Stimulated activated CD4-positive, alpha-beta T cell treated with anti-CD3 and anti-CD28 coated beads, Interleukin-4, amount 100 ng/mL, for 48 hours (primary cell): ENCODE measurements around the gene NALCN.

Source experiments
- DNase-seq, 2 donors: peaks; one replicate each; pipeline ENCODE4 v3.0.0-alpha.2; 2020; ENCODE audit warnings: low read depth in 2 of 2

The NALCN gene

GRCh38 chr13:101205408-101205807 lies 210.9 kb downstream of the NALCN start:
- DNase-seq = no peak

GRCh38 chr13:101204270-101205020 lies 211.9 kb downstream of the NALCN start:
- DNase-seq = no peak

GRCh38 chr13:101202590-101202989 lies 213.7 kb downstream of the NALCN start:
- no peak for DNase-seq

GRCh38 chr13:101190976-101191375 lies 225.3 kb downstream of the NALCN start:
- DNase-seq = no peak

GRCh38 chr13:101190337-101190736 lies 226.0 kb downstream of the NALCN start:
- DNase-seq = no peak

- DNase-seq = no peak
Measured at GRCh38 chr13:101185606-101186005, 230.7 kb downstream of the NALCN start.

GRCh38 chr13:101181076-101181685 lies 235.1 kb downstream of the NALCN start:
- DNase-seq = no peak

- no peak for DNase-seq
Measured at GRCh38 chr13:101179021-101179420, 237.3 kb downstream of the NALCN start.

- no peak for DNase-seq
Measured at GRCh38 chr13:101178406-101178805, 237.9 kb downstream of the NALCN start.

- no peak for DNase-seq
Measured at GRCh38 chr13:101170306-101170705, 246.0 kb downstream of the NALCN start.

- DNase-seq = no peak
Measured at GRCh38 chr13:101157261-101157660, 259.0 kb downstream of the NALCN start.

GRCh38 chr13:101155920-101156319 lies 260.4 kb downstream of the NALCN start:
- DNase-seq = no peak

GRCh38 chr13:101152184-101152583 lies 264.1 kb downstream of the NALCN start:
- DNase-seq = no peak

- no peak for DNase-seq
Measured at GRCh38 chr13:101150998-101151397, 265.3 kb downstream of the NALCN start.

GRCh38 chr13:101149735-101150384 lies 266.4 kb downstream of the NALCN start:
- DNase-seq = no peak

GRCh38 chr13:101146101-101146898 lies 270.0 kb downstream of the NALCN start:
- no peak for DNase-seq

- no peak for DNase-seq
Measured at GRCh38 chr13:101144808-101145419, 271.4 kb downstream of the NALCN start.

GRCh38 chr13:101140936-101141335 lies 275.4 kb downstream of the NALCN start:
- no peak for DNase-seq

GRCh38 chr13:101140087-101140770 lies 276.1 kb downstream of the NALCN start:
- DNase-seq = no peak

- DNase-seq = no peak
Measured at GRCh38 chr13:101139081-101139480, 277.2 kb downstream of the NALCN start.

- DNase-seq = no peak
Measured at GRCh38 chr13:101127741-101128353, 288.5 kb downstream of the NALCN start.
